Left colon (tissue), 2 donors: Measurements from ENCODE around the gene COQ7. TPM values are rescaled to one million over a fixed set of nuclear protein-coding genes. Genes with fewer than 3 reads are reported as not detected.

Experiments
- ATAC-seq: fragments of 200-7000 bp; cut with Tn5 transposase; one replicate; pipeline ENCODE4 v1.9.1; 2020; ENCODE audit warnings: mild to moderate bottlenecking, moderate library complexity
- DNase-seq, 2 donors: peaks; one replicate each; pipeline ENCODE4 v3.0.0-alpha.2; 2020
- intact Hi-C, 2 donors: fragments of 100-400 bp; cut with DNase I in 1 of 2; cut with micrococcal nuclease in 1 of 2; formaldehyde crosslinking; loops; one replicate each; pipeline versions ENCODE4 v1.11.2 to v1.14.0; 2022; cut with DNase I, micrococcal nuclease
- total RNA-seq, 2 donors: library from RNA; stranded (reverse); fragmentation: NEBNext Ultra II Directional; extraction: Animal tissue kit (Norgen Biotek cat#: 25700); gene quantifications; one replicate each; pipeline ENCODE4 v1.2.1, GENCODE V29; 2021
- donor health status: DM: no; HTN: no; CAD: no.
- donor health status: DM: yes; HTN: yes; CAD: no.

COQ7 gene
- total RNA-seq, 2 donors from 2014 or later = 25.9 to 29.6 TPM

DNA sequence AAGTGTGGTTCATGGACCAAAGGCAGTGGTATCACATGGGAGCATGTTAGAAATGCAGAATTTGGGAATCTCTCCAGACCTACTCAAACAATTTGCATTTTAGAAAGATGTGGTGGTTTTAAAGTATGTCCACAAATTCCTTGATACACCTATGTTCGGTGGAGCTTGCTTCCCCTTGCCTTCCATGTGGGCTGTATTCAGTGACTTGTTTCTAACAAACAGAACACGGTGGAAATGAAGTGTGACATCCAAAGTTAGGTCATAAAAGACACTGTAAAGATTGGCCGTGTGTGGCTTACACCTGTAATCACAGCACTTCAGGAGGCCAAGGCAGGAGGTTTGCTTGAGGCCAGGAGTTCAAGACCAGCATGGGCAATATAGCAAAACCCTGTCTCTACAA lies 16.7 kb downstream of the COQ7 start:
- intact Hi-C loops = loop anchor here (10.0 kb wide), 2 partner anchors 91 to 291 kb away; no protein-coding TSS in a partner anchor
- ATAC-seq = no peak
- DNase-seq = no peak

DNA sequence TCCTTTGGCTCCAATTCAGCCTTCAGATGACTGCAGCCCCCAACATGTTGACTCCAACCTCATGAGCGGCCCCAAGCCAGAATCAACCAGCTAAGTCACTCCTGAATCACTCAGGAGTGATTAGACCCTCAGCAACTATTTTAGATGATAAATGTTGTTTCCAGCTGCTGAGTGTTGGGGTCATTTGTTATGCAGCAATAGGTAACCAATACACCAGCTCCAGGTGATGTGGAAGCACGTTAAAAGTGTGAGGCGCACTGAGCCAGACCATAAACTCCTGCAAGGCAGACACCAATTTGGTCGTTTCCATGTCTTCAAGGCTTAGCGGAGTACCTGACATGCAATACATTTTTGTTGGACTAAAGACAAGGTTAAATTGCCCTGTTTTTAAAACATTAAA lies 17.5 kb downstream of the COQ7 start:
- DNase-seq = no peak
- intact Hi-C loops = loop anchor here (10.0 kb wide), 2 partner anchors 90 to 290 kb away; no protein-coding TSS in a partner anchor
- no peak for ATAC-seq

DNA sequence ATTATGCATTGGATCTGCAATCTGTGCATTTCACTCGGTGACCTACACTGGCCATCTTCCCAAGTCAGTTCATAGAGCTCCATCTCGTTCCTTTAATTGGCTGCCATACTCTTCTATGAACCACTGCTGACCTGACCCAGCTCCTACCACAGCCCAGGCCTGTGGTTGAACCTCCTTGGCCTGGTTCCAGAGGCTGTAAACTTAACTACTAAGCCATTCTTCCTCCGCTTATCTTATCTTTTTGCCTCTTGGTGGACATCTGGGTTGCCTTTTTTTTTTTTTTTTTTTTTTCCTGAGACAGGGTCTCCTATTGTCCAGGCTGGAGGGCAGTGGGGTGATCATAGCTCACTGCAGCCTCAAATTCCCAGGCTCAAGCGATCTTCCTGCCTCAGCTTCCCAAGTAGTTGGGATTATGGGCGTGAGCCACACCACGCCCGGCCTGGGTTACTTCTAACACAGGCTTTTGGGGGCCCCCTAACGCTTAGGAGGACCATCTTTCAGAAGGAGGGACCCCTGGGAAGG lies 18.3 kb downstream of the COQ7 start:
- intact Hi-C loops = loop anchor here (2.0 to 10.0 kb wide), 3 partner anchors 89 to 289 kb away; no protein-coding TSS in a partner anchor
- peak; percentile 73 for ATAC-seq
- DNase-seq = peak; percentile 65 to 71

DNA sequence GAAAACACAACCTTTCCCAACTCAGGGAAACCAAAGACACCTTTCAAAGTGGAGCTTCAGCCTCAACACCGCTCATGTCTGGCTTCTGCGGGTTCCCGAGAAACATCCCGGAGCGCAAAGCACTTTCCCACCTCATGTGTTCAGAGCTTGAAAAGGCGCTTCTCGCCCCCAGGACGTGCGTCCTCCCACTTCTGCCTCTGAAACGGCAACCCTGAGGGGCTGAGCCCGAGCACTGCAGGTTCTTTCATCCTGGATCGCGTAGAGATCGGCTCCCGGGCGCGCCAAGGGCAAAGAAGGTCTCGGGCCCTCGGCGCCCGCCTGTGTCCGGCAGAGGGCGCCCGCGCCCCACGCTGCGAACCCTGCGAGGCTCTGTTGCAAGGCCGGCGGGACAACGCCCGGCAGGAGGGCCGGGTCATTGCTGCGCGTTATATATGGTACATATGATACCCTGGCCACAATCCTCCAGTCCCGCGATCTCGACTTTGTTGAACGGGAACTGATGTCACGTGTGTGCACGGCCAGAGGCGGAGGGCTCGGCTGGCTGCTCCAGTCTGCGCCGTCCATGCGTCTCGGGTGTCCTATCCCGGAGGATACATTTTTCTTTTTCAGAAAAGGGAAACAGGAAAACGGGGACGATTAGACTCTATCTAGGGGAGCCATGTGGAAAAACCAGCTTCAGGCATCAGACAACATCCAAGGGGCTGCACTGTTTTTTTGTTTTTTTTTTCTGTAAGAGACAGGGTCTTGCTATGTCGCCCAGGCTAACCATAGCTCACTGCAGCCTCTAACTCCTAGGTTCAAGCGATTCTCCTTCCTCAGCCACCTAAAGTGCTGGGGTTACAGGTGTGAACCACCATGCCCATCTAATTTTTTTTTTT lies 19.1 kb downstream of the COQ7 start:
- intact Hi-C loops = loop anchor here (2.0 to 10.0 kb wide), 3 partner anchors 88 to 288 kb away; no protein-coding TSS in a partner anchor
- peak; percentile 92 for ATAC-seq
- DNase-seq = peak; percentile 88 to 90

DNA sequence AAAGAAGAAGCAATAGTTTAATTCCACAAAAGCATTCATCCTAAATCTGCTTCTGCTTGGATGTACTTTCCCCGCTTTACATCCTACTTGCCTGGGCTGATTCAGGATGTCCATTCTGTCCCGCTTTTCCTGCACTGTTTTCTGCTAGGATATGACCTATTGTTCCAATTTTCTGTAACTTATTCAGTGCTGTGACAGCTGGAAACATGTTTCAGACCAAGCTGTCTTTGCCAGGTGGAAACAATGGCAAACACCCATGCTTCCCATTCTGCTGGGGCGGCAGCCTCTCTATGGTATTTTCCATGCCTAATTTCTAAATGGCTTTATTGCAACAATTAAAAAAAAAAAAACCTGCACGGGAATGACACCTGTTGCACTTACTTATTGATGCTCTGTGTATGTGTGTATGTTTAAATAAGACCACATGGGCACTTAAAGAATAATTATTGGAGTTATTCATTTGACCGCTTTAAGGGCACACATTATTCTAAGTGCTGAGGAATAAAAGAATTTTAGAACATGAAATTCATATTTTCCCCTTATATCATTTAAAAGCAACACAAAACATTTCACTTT lies 21.0 kb downstream of the COQ7 start:
- ATAC-seq (no peak), DNase-seq (no peak)
- intact Hi-C loops = loop anchor here (10.0 kb wide), 2 partner anchors 86 to 286 kb away; no protein-coding TSS in a partner anchor

DNA sequence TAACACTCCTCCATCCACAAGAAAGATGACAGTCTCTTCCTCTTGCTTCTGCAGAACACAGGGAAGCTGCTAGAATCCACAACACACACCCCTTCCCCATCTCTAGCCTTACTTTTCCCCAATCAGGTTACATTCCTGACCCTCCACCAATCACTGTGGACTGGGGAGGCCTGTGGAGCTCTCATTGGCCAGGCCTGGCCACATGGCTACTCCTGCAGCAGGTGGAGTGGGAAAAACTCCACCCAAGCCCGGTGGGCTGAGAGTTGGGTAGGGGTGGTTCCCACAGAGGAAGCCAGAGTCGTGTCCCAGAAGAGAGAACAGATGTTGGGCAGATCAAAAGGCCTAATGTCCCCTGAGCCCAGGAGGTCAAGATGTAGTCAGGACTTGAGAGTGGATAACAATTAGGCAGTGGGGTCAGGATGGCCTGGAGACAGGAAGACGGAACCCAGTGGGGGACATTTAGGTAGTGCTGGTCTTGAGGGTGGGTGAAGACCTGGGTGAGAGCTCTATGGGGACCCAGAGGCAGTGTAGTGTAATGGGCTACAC lies 22.1 kb downstream of the COQ7 start:
- intact Hi-C loops = loop anchor here (10.0 kb wide), 2 partner anchors 85 to 285 kb away; no protein-coding TSS in a partner anchor
- no peak for DNase-seq
- no peak for ATAC-seq

DNA sequence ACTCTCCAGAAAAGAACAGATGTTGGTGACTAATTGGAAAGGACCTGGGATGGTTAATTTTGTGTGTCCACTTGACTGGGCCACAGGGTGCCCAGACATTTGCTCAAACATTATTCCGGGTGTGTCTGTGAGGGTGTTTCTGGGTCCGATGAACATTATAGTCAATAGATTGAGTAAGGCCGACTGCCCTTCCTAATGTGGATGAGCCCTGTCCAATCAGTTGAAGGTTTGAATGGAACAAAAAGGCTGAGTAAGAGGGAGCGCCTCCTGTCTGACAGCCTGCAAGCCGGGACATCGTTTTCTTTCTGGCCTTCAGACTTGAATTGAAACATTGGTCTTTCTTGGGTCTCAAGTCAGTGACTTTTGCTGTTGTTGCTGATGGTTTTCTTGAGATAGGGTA lies 23.5 kb downstream of the COQ7 start:
- ATAC-seq (no peak), DNase-seq (no peak)
- intact Hi-C loops = no loop called here

DNA sequence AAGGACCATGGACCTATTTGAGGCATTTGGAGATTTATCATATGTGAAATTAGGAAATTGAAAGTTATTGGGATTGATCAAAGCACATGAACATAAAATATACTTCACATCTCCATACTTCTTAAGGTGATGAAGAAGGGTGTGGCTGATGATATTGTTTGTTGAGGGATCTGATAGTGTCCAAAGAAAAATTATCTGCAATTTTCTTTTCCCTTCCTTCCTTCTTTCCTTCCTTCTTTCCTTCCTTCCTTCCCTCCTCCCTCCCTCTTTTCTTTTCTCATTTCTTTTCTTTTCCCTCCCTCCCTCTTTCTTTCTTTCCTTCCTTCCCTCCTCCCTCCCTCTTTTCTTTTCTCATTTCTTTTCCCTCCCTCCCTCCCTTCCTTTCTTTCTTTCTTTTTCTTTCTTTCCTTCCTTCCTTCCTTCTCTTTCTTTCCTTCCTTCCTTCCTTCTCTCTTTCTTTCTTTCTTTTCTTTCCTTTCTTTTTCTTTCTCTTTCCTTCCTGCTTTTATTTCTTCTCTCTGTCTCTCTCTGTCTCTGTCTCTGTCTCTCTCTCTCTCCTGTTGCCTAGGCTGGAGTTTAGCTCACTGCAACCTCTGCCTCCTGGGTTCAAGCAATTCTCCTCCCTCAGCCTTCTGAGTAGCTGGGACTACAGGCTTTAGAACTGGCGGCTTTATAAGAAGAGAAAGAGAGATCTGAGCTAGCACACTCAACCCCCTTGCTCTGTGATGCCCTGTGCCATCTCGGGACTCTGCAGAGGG lies 25.4 kb downstream of the COQ7 start:
- ATAC-seq = no peak
- intact Hi-C loops = no loop called here
- DNase-seq = no peak

DNA sequence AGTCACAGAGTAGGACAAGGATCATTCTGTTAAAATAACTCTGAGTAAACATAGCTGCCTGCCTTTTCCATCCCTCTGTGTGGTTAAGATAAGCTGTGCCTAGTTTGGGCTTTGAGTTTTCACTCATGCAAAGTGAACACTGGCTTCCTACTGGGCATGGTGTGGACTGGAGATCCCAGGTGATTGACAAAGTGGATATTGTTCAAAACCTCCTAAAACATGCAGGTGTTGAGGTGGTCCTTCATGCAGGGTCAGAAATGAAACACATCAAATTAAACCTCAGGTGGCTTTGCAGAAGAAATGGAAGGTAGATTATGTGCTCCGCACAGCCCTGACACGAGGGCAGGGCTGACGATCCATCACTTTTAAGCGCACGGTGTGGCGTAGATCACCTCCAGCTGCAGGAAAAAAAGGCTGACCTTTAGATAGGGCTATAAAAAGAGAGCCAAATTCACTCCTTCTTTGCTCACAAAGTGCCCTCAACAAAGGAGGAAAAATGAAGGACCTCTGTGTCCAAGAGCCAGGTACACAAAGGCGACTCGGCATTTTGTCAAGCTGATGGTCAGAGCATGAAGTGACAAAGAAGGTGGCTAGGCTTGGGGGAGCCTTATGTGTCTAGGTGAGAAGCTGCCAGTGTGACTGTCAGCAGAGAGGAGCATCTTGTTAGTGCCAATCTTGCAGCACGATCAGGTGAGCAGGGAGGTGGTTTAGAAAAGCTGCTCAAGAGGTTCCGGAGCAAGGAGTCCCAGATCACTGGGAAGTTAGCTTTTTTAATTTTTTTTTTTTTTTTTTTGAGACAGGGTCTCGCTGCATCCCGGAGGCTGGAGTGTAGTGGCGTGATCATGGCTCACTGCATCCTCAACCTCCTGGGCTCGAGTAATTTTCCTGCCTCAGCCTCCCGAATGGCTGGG lies 26.5 kb downstream of the COQ7 start:
- no peak for ATAC-seq
- intact Hi-C loops = no loop called here
- DNase-seq = no peak

DNA sequence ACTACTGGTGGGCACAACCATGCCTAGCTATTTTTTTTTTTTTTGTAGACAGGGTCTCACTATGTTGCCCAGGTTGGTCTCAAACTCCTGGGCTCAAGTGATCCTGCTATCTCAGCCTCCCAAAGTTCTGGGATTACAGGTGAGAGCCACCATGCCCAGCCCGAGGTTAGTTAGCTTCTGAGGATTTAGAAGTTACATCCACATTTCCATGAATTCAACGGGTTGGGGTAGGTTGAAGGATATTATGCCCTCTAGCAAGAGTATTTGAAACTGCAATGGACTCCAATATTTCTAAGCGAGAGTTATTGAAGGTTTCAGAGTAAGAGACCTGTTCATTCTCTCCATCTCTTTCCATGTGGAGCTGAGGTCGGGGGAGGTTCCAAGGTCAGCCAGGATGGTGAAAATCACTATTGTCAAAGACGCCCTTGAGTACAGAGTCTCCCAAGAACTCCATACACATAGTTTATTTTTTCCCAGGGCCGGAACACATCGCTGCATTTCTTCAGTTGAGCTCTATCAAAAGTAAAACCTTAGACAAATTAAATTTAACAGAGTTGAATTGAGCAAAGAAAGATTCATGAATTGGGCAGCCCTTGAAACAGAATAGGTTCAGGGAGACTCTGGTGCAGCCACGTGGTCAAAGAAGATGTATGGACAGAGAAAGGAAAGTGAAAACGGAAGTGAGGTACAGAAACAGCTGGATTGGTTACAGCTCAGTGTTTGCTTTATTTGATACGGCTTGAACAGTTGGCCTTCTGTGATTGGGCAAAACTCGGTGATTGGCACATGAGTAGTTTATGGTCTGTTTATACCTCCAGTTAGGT lies 27.3 kb downstream of the COQ7 start:
- DNase-seq (peak in 1 of 2 donors; percentile 57), ATAC-seq (peak; percentile 99)
- intact Hi-C loops = no loop called here

DNA sequence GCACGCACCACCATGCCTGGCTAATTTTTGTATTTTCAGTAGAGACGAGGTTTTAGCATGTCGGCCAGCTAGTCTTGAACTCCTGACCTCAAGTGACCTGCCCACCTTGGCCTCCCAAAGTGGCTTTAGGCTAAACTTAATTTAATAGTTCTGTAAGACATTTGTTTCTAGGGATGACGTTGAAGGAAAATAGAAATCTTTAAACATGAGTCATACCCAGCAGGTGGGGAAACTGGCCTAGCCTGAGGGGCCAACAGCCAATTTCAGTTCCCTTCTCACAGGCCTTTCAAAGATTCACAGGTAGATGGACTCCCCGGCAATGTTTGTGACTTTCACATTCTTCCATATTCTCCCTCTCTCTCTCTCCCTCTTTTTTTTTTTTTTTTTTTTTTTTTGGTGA lies 28.2 kb downstream of the COQ7 start:
- ATAC-seq (no peak), DNase-seq (no peak)
- intact Hi-C loops = no loop called here

DNA sequence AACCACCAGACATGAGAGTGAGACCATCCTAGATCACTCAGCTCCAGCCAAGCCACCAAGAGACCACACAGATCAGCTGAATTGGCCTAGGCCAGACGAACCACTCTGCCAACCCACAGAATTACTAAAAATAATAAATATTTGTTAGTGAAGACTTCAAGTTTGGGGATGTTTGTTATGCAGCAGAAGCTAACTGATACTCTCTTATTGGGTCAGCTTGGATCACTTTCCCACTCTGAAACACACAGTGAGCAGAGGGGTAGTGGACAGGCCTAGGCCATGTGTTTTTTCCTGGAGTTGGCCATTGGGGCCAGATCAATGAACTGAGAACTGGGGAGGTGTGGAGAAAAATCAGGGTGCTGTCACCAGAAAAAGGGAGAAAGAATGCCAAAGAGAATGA lies 30.8 kb downstream of the COQ7 start:
- intact Hi-C loops = no loop called here
- no peak for DNase-seq
- no peak for ATAC-seq

DNA sequence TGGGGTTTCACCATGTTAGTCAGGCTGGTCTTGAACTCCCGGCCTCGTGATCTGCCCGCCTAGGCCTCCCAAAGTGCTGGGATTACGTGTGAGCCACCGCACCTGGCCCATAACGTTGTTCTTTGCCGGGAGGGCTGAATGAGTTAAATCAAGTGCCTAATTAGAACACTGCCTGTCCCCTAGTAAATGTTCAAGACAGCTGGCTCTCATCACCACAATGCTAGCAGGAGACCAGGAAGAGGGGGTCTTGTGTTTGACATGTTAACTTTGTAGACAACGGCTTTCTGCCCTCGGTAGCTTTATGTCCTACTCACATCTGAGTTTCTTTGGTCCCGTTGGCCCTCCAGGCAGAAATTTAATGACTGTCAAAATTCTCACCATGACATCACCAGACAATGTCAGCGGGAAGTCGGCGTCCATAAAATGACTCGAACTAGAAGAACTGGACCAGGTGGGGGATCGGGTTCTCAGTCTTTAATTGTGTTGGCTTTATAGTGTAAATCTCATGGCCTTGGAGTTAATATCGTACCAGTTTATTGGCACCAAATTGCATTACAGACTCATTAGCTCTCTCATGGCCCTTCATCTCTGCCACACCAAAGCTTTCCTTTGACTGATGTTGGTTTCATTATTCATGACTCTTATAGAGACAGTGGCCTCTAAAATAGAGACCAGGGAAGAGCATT lies 34.9 kb downstream of the COQ7 start:
- DNase-seq (no peak), ATAC-seq (peak; percentile 66)
- intact Hi-C loops = no loop called here

DNA sequence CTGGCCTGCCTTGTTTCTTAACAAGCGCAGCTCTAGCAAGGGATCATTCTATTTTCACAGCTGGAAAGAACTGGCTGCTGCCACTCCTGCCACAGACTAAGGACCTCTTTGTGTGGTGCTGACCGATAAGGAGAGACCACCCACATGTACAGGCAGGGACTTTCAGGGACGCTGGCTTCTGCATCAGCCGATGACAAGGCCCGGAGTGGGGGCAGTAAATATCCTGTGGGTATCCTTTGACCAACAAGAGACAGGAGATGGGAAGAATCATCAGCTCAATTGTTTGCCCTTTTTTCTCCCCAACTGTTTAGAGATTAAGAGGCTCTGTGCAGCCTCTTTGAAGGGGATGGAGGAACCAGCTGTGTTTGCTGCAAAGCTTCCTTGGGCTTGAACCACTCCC lies 37.2 kb downstream of the COQ7 start:
- intact Hi-C loops = no loop called here
- ATAC-seq (no peak), DNase-seq (no peak)

DNA sequence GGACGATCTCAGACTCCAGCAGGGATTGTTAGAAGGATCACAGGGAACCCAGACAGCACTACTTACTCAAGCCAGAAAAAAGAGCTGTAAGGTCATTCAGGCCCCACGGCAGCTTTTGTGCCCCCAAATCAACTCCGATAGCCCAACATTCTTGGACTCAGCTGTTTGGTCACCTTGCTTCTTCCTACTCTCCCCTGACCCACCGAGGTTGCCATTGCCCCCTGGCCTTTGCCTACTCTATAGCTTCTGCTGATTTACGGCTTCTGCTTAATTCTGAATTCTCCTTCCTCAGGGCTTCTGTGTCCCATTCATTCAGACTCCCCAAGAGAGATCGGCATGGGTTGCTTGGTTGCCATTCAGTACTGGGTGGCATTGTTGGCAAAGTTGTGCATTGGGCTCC lies 37.7 kb downstream of the COQ7 start:
- ATAC-seq = no peak
- intact Hi-C loops = no loop called here
- no peak for DNase-seq

DNA sequence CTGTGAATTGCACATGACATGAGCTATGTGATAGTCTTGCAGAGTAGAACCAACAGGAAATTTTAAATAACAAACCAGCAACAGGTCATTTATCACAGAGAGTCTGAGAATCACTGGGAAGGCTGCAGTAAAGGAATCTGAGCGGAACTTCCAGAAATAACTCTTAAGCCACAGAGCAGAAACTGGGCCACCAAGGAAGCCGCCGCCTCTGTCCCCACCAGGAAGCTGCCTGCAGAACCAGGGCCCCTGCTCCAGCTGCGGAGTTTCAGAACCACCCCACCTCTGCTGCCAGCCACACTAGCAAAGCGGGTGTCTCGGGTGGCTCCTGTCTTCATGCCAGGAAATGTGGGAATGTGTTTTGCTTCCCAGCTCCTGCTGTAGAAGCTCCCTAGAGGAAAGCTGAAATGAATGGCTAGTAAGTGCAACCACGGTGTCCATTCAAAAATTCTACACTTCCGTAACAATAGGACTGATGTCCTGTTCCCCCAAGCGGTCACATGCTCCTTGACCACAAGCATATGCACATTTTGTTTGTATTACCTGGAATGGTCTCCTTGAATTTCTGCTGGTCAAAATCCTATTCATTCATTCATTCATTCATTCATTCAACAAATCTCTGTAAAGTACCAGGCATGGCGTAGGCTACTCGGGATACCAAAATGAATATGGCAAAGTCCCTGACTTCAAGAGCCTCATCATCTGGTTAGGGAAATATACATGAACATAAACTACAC lies 38.6 kb downstream of the COQ7 start:
- intact Hi-C loops = no loop called here
- no peak for ATAC-seq
- no peak for DNase-seq
